WERI-Rb-1 (cell line): ENCODE results near the gene DCAF6.

Experiments
- DNase-seq: peaks from one replicate; pipeline ENCODE4 v3.0.0-alpha.2; 2020
- H3K27ac ChIP-seq: fragments of 250-450 bp; sonication (Bioruptor Pico); 2 replicates; pipeline ENCODE4 v1.5.1; 2020; ENCODE audit warnings: mild to moderate bottlenecking, moderate library complexity
- H3K27me3 ChIP-seq: fragments of 250-450 bp; sonication (Bioruptor Pico); 2 replicates; pipeline ENCODE4 v1.5.1; 2021; ENCODE audit warnings: mild to moderate bottlenecking, low read depth, moderate library complexity; ENCODE audit not compliant: insufficient read depth, severe bottlenecking
- H3K36me3 ChIP-seq: fragments of 250-450 bp; sonication (Bioruptor Pico); 2 replicates; pipeline ENCODE4 v1.5.1; 2020; ENCODE audit warnings: mild to moderate bottlenecking, moderate library complexity
- H3K4me3 ChIP-seq: 2 replicates; pipeline ENCODE4 v1.5.1; 2011; ENCODE audit warnings: low read depth, mild to moderate bottlenecking, control low read depth, low read length
- H3K9me3 ChIP-seq: fragments of 250-450 bp; sonication (Bioruptor Pico); 2 replicates; pipeline ENCODE4 v1.5.1; 2021; ENCODE audit warnings: mild to moderate bottlenecking, moderate library complexity; ENCODE audit not compliant: severe bottlenecking
- TF ChIP-seq, protein P1 (sequence below): IDR thresholded peaks from 2 replicates; pipeline ENCODE4 v1.5.1; 2011; ENCODE audit warnings: low read depth, mild to moderate bottlenecking, control low read depth, inconsistent platforms, low read length

The DCAF6 gene

GRCh38 chr1:167910530-167910929 lies 26.0 kb upstream of the DCAF6 start:
- TF ChIP-seq, protein P1, sequence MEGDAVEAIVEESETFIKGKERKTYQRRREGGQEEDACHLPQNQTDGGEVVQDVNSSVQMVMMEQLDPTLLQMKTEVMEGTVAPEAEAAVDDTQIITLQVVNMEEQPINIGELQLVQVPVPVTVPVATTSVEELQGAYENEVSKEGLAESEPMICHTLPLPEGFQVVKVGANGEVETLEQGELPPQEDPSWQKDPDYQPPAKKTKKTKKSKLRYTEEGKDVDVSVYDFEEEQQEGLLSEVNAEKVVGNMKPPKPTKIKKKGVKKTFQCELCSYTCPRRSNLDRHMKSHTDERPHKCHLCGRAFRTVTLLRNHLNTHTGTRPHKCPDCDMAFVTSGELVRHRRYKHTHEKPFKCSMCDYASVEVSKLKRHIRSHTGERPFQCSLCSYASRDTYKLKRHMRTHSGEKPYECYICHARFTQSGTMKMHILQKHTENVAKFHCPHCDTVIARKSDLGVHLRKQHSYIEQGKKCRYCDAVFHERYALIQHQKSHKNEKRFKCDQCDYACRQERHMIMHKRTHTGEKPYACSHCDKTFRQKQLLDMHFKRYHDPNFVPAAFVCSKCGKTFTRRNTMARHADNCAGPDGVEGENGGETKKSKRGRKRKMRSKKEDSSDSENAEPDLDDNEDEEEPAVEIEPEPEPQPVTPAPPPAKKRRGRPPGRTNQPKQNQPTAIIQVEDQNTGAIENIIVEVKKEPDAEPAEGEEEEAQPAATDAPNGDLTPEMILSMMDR, result no peak
- H3K36me3 ChIP-seq, result no peaks in the 10 kb centered on the region
- no peak overlapping the region for H3K27ac ChIP-seq
- DNase-seq, result no peak
- H3K4me3 ChIP-seq, result no peak overlapping the region
- H3K9me3 ChIP-seq, result no peaks in the 10 kb centered on the region
- no peaks in the 10 kb centered on the region for H3K27me3 ChIP-seq

GRCh38 chr1:167911413-167911812 lies 25.1 kb upstream of the DCAF6 start:
- no peaks in the 10 kb centered on the region for H3K36me3 ChIP-seq
- no peaks in the 10 kb centered on the region for H3K27me3 ChIP-seq
- H3K9me3 ChIP-seq, result no peaks in the 10 kb centered on the region
- no peak for DNase-seq
- no peak overlapping the region for H3K27ac ChIP-seq
- H3K4me3 ChIP-seq, result no peak overlapping the region
- TF ChIP-seq, protein P1, result no peak

- H3K36me3 ChIP-seq, result no peaks in the 10 kb centered on the region
Observed at GRCh38 chr1:167912294-167912693, 24.2 kb upstream of the DCAF6 start.

DNA sequence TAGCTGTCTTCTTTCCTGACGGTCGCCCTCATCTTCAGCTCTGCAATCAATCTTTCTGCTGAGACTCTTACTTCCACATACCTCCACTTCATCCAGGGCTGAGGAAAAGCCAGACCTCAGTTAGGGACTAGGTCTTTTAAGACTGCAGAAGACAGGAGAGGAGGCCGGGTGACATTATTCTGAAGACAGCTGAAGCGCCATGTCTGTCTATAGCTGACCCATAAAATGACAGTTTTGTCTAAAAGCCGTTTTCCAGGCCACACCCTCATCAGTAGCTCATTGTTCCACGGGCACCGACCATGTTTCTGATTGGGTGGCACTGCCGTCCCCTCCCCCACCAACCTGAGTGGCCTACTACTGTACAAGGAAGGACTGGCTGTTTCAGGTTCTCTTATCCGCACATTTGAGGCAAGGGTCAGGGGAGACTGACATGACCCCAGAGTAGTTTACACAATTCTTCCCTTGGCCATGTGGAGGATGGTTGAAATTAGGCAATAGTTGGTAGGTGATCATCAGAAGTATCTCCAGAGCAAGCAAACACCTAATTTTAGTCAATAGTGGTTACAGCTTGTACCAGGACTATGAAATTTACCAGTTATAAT lies 22.5 kb upstream of the DCAF6 start, which contains the start of gene ADCY10:
Gene ADCY10 (minus strand): TSS at position 240 of the 602 bp plus-strand sequence. CDS start 8,994 bp downstream, outside the sequence.
- TF ChIP-seq, protein P1, result no peak
- Histone ChIP-seq H3K36me3 (no peaks in the 10 kb centered on the region), H3K27me3 (no peaks in the 10 kb centered on the region), H3K9me3 (no peaks in the 10 kb centered on the region), H3K27ac (no peak within 1 kb of the TSS), H3K4me3 (no peak within 1 kb of the TSS)
- DNase-seq, result no peak

More at GRCh38 chr1:167912294-167912693, 24.2 kb upstream of the DCAF6 start:
- no peak overlapping the region for H3K4me3 ChIP-seq
- no peak overlapping the region for H3K27ac ChIP-seq
- TF ChIP-seq, protein P1, result no peak
- H3K9me3 ChIP-seq, result no peaks in the 10 kb centered on the region
- H3K27me3 ChIP-seq, result no peaks in the 10 kb centered on the region
- DNase-seq, result no peak

DNA sequence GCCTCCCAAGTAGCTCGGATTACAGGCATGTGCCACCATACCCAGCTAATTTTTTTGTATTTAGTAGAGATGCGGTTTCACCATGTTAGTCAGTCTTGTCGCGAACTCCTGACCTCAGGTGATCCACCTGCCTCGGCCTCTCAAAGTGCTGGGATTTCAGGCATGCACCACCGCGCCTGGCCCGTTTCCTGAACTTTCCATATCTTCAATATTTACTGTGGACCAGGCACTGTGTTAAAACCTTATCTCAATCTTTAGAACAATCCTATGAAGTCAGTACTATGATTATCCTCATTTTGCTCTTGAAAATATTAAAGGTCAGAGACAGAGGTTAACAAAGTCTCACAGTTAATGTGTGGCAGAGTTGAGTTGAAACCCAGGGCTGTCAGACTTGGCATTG lies 20.9 kb upstream of the DCAF6 start:
- no peak overlapping the region for H3K27ac ChIP-seq
- no peaks in the 10 kb centered on the region for H3K9me3 ChIP-seq
- H3K36me3 ChIP-seq, result no peaks in the 10 kb centered on the region
- no peak for DNase-seq
- H3K27me3 ChIP-seq, result no peaks in the 10 kb centered on the region
- no peak overlapping the region for H3K4me3 ChIP-seq
- TF ChIP-seq, protein P1, result no peak
